Measurements from ENCODE around the gene ZNF275.

- TF ChIP-seq POLR2A (IDR thresholded peaks at IDR 0.05) = no peak
- TF ChIP-seq CTCF (IDR thresholded peaks at IDR 0.05) = no peak
- TF ChIP-seq POLR2AphosphoS5 (IDR thresholded peaks at IDR 0.05) = no peak
- TF ChIP-seq EP300 (IDR thresholded peaks at IDR 0.05) = no peak
Measured at GRCh38 chrX:153401133-153401764, 67.3 kb downstream of the ZNF275 start, which contains the start of gene PNMA6E.
